HG02798 (cell line): Measurements from ENCODE around the gene CHN2.
A peak's percentile ranks its signal among the peaks of the same experiment; 100 is the strongest.

Experiments
- ATAC-seq: cut with Tn5 transposase; IDR thresholded peaks from one replicate; pipeline ENCODE4 v1.9.1; 2021; ENCODE audit warnings: mild to moderate bottlenecking; ENCODE audit not compliant: unreplicated experiment, poor library complexity

CHN2 gene

GRCh38 chr7:29416276-29416937 lies 221.8 kb downstream of the CHN2 start:
- ATAC-seq = no peak

- no peak for ATAC-seq
Observed at GRCh38 chr7:29416938-29417305, 222.3 kb downstream of the CHN2 start.

- no peak for ATAC-seq
Observed at GRCh38 chr7:29418056-29418455, 223.5 kb downstream of the CHN2 start.

GRCh38 chr7:29418651-29419050 lies 224.1 kb downstream of the CHN2 start:
- no peak for ATAC-seq

GRCh38 chr7:29420011-29420410 lies 225.4 kb downstream of the CHN2 start:
- ATAC-seq = no peak

- no peak for ATAC-seq
Observed at GRCh38 chr7:29421010-29421956, 226.7 kb downstream of the CHN2 start.

GRCh38 chr7:29422829-29423228 lies 228.3 kb downstream of the CHN2 start:
- no peak for ATAC-seq

GRCh38 chr7:29424295-29424983 lies 229.9 kb downstream of the CHN2 start:
- ATAC-seq = peak; percentile 56

GRCh38 chr7:29424984-29425309 lies 230.4 kb downstream of the CHN2 start:
- peak; percentile 14 for ATAC-seq

- no peak for ATAC-seq
Observed at GRCh38 chr7:29426587-29426986, 232.0 kb downstream of the CHN2 start.

GRCh38 chr7:29429401-29429800 lies 234.8 kb downstream of the CHN2 start:
- ATAC-seq = no peak

GRCh38 chr7:29430279-29430949 lies 235.8 kb downstream of the CHN2 start:
- ATAC-seq = no peak

GRCh38 chr7:29431686-29432085 lies 237.1 kb downstream of the CHN2 start:
- ATAC-seq = no peak

- ATAC-seq = no peak
Observed at GRCh38 chr7:29432721-29433120, 238.1 kb downstream of the CHN2 start.

GRCh38 chr7:29434380-29434768 lies 239.8 kb downstream of the CHN2 start:
- ATAC-seq = no peak

GRCh38 chr7:29435167-29435566 lies 240.6 kb downstream of the CHN2 start:
- no peak for ATAC-seq

GRCh38 chr7:29435902-29436301 lies 241.3 kb downstream of the CHN2 start:
- ATAC-seq = no peak

- no peak for ATAC-seq
Observed at GRCh38 chr7:29442146-29442545, 247.6 kb downstream of the CHN2 start.

GRCh38 chr7:29443552-29443951 lies 249.0 kb downstream of the CHN2 start:
- no peak for ATAC-seq

GRCh38 chr7:29444267-29444666 lies 249.7 kb downstream of the CHN2 start:
- ATAC-seq = no peak

GRCh38 chr7:29445736-29446135 lies 251.2 kb downstream of the CHN2 start:
- no peak for ATAC-seq
